ENCODE results near the gene CSTF1.
A peak's percentile ranks its signal among the peaks of the same experiment; 100 is the strongest.
"Not testable (repeated sequence)": the region's sequence is repeated elsewhere in the genome, so short reads cannot be mapped to it uniquely, and the experiment has no call there.

Gene CSTF1

GRCh38 chr20:56409521-56409920 is 17.1 kb downstream of the CSTF1 start:
- Mint-ChIP-seq H3K4me1 (ENCODE audit: low read depth) (peaks cover 51% of the 10 kb centered on the region), H3K27ac (peak overlapping the region; percentile 7)
- DNase-seq = no peak

GRCh38 chr20:56409956-56410355 is 17.5 kb downstream of the CSTF1 start:
- DNase-seq = no peak
- H3K9me3 Mint-ChIP-seq = no peaks in the 10 kb centered on the region
- H3K27me3 Mint-ChIP-seq = no peaks in the 10 kb centered on the region
- H3K36me3 Mint-ChIP-seq (ENCODE audit: low read depth) = peaks cover 79% of the 10 kb centered on the region
- H3K4me1 Mint-ChIP-seq (ENCODE audit: low read depth) = peaks cover 54% of the 10 kb centered on the region
- H3K27ac Mint-ChIP-seq = peak overlapping the region; percentile 65
- H3K4me3 Mint-ChIP-seq = no peak overlapping the region

More at GRCh38 chr20:56409521-56409920, 17.1 kb downstream of the CSTF1 start:
- Mint-ChIP-seq H3K9me3 (no peaks in the 10 kb centered on the region), H3K36me3 (ENCODE audit: low read depth) (peaks cover 80% of the 10 kb centered on the region), H3K4me3 (no peak overlapping the region), H3K27me3 (no peaks in the 10 kb centered on the region)

- H3K9me3 Mint-ChIP-seq, DNase-seq, H3K27me3 Mint-ChIP-seq: not testable (repeated sequence)
- Mint-ChIP-seq H3K4me3 (peak overlapping the region; percentile 77), H3K36me3 (ENCODE audit: low read depth) (peaks cover 71% of the 10 kb centered on the region), H3K27ac (peak overlapping the region; percentile 92), H3K4me1 (ENCODE audit: low read depth) (peaks cover 57% of the 10 kb centered on the region)
Measured at GRCh38 chr20:56411287-56411686, 18.8 kb downstream of the CSTF1 start.

GRCh38 chr20:56411759-56412472 is 19.5 kb downstream of the CSTF1 start, which contains the start of gene CASS4:
CASS4 (plus strand) TSS chr20:56412260; CDS start chr20:56412459, 199 bp downstream.
- H3K4me1 Mint-ChIP-seq (ENCODE audit: low read depth) = peaks cover 64% of the 10 kb centered on the region
- DNase-seq = peak; percentile 54
- no peaks in the 10 kb centered on the region for H3K27me3 Mint-ChIP-seq

GRCh38 chr20:56412473-56412790 is 20.0 kb downstream of the CSTF1 start:
- Mint-ChIP-seq H3K27ac (peak overlapping the region; percentile 92), H3K9me3 (no peaks in the 10 kb centered on the region), H3K36me3 (ENCODE audit: low read depth) (peaks cover 66% of the 10 kb centered on the region), H3K27me3 (no peaks in the 10 kb centered on the region), H3K4me1 (ENCODE audit: low read depth) (peaks cover 69% of the 10 kb centered on the region), H3K4me3 (peak overlapping the region; percentile 77)
- DNase-seq = no peak

More at GRCh38 chr20:56411759-56412472, 19.5 kb downstream of the CSTF1 start, which contains the start of gene CASS4:
- H3K4me3 Mint-ChIP-seq = peak within 1 kb of the TSS; percentile 77
- H3K9me3 Mint-ChIP-seq = no peaks in the 10 kb centered on the region
- peak within 1 kb of the TSS; percentile 92 for H3K27ac Mint-ChIP-seq
- peaks cover 68% of the 10 kb centered on the region for H3K36me3 Mint-ChIP-seq (ENCODE audit: low read depth)

DNA sequence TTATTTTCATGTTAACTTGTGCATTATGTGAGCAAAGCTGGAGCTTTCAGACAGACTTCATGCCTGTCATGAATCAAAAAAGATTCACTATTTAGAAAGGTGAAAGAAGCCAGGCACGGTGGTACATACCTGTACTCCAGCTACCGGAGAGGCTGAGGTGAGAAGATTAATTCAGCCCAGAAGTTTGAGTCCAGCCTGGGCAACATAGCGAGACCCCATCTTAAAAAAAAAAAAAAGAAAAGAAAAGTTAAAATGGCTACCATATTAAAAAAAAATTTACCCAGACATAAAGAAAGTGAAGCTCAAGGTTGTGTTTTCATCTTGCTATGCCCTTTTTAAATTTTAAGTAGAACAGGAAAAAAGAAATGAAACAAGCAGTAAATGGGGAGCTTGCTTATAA is 20.5 kb downstream of the CSTF1 start:
- peak overlapping the region; percentile 77 for H3K4me3 Mint-ChIP-seq
- peak overlapping the region; percentile 92 for H3K27ac Mint-ChIP-seq
- no peaks in the 10 kb centered on the region for H3K27me3 Mint-ChIP-seq
- H3K4me1 Mint-ChIP-seq (ENCODE audit: low read depth) = peaks cover 74% of the 10 kb centered on the region
- no peaks in the 10 kb centered on the region for H3K9me3 Mint-ChIP-seq
- peaks cover 61% of the 10 kb centered on the region for H3K36me3 Mint-ChIP-seq (ENCODE audit: low read depth)
- DNase-seq = no peak

DNA sequence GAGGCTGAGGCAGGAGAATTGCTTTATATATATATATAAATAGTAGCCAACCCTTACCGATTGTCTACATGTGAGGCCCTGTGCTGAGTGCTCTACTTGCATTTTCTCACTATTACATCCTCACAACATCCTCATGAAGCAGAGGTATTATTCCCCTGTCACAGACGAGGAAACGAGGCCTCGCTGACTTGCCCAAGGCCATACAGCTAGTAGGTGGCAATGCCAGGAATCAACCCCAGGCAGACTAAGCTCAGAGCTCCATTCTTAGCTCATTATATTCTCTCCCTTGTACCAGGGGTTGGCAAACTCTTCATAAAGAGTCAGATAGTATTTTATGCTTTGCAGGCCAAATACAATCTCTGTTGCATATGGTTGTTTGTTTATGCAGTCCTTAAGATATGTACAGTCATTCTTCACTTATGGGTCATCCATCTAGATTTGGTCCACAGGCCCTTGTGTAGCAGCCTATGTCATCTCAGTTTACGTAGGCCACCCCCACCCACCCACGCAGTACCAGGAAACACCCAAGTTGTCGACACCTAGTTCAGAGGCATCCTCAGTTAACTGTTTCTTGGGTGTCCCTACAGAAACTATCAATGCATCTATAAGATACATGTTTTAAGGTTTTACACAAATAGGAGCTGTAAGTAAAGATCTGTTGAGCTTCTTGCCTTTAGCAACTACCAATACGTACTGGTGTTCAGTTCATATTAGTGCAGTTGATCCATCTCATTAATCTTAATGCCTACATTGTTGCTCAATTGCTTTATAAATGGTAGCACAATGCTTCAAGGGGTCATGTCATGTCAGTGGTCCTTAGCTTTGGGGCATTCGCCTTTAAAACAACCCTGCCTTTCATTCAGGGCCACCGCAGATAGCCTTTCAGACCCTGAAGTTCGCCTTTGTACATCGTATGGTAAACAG is 22.7 kb downstream of the CSTF1 start:
- peaks cover 45% of the 10 kb centered on the region for H3K36me3 Mint-ChIP-seq (ENCODE audit: low read depth)
- H3K27me3 Mint-ChIP-seq = no peaks in the 10 kb centered on the region
- peak overlapping the region; percentile 88 for H3K27ac Mint-ChIP-seq
- no peaks in the 10 kb centered on the region for H3K9me3 Mint-ChIP-seq
- DNase-seq = peak; percentile 68
- peaks cover 83% of the 10 kb centered on the region for H3K4me1 Mint-ChIP-seq (ENCODE audit: low read depth)
- peak overlapping the region; percentile 55 for H3K4me3 Mint-ChIP-seq

DNA sequence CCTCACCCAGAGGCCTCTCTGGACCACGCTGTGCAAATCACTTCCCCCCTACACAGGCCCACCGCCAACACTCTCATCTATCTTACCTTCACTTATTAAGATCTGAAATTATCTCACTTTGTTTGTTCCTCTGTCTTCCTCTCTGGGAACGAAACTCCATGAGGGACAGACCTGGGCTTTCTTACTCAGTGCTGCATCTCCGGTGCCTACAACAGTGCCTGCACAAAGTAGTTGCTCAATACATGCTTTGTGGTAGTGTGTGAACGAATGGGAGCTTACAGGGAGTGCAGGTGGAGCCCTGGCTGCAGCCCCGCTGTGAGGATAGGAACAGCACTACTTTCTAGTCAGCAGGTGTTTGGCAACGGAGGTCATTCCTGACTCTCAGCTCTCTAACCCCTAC is 25.0 kb downstream of the CSTF1 start:
- H3K9me3 Mint-ChIP-seq = no peaks in the 10 kb centered on the region
- H3K27me3 Mint-ChIP-seq = no peaks in the 10 kb centered on the region
- peaks cover 89% of the 10 kb centered on the region for H3K4me1 Mint-ChIP-seq (ENCODE audit: low read depth)
- peaks cover 36% of the 10 kb centered on the region for H3K36me3 Mint-ChIP-seq (ENCODE audit: low read depth)
- H3K27ac Mint-ChIP-seq = peak overlapping the region; percentile 95
- DNase-seq = no peak
- no peak overlapping the region for H3K4me3 Mint-ChIP-seq

GRCh38 chr20:56417911-56418310 is 25.5 kb downstream of the CSTF1 start:
- DNase-seq = no peak
- Mint-ChIP-seq H3K27me3 (no peaks in the 10 kb centered on the region), H3K9me3 (no peaks in the 10 kb centered on the region), H3K27ac (peak overlapping the region; percentile 95), H3K36me3 (ENCODE audit: low read depth) (peaks cover 31% of the 10 kb centered on the region), H3K4me3 (peak overlapping the region; percentile 67), H3K4me1 (ENCODE audit: low read depth) (peaks cover 89% of the 10 kb centered on the region)

DNA sequence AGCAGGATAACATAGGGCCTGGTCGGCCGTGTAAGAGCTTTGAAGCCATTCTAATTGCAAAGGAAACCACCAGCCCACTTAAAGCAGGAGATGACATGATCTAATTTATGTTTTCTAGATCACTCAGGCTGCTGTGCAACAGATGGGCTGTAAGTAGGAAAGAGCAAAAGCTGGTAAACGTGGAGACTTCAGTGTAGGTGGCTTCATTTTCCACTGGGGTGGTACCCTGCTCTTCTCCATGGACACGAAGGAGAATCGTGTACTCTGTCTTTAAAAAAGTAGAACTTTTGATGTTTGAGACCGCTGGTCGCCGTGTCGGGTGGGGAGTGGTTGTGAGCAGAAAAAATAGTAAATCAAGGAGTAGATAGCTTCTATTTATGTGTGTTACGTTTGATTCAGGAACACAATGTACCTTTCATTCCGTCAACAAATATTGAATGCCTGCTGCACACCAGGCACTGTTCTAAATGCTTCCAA is 26.0 kb downstream of the CSTF1 start:
- DNase-seq = no peak
- Mint-ChIP-seq H3K27ac (peak overlapping the region; percentile 95), H3K4me3 (peak overlapping the region; percentile 67), H3K27me3 (no peaks in the 10 kb centered on the region), H3K4me1 (ENCODE audit: low read depth) (peaks cover 87% of the 10 kb centered on the region), H3K9me3 (no peaks in the 10 kb centered on the region), H3K36me3 (ENCODE audit: low read depth) (peaks cover 26% of the 10 kb centered on the region)

GRCh38 chr20:56420028-56420427 is 27.6 kb downstream of the CSTF1 start:
- Mint-ChIP-seq H3K27ac (peak overlapping the region; percentile 63), H3K4me3 (no peak overlapping the region), H3K9me3 (no peaks in the 10 kb centered on the region), H3K27me3 (no peaks in the 10 kb centered on the region), H3K36me3 (ENCODE audit: low read depth) (peaks cover 18% of the 10 kb centered on the region), H3K4me1 (ENCODE audit: low read depth) (peaks cover 84% of the 10 kb centered on the region)
- DNase-seq = no peak

- H3K9me3 Mint-ChIP-seq = no peaks in the 10 kb centered on the region
- H3K4me1 Mint-ChIP-seq (ENCODE audit: low read depth) = peaks cover 82% of the 10 kb centered on the region
- DNase-seq = no peak
- H3K27me3 Mint-ChIP-seq = no peaks in the 10 kb centered on the region
- H3K27ac Mint-ChIP-seq = peak overlapping the region; percentile 74
- H3K4me3 Mint-ChIP-seq = no peak overlapping the region
- peaks cover 13% of the 10 kb centered on the region for H3K36me3 Mint-ChIP-seq (ENCODE audit: low read depth)
Measured at GRCh38 chr20:56420940-56421688, 28.7 kb downstream of the CSTF1 start.

DNA sequence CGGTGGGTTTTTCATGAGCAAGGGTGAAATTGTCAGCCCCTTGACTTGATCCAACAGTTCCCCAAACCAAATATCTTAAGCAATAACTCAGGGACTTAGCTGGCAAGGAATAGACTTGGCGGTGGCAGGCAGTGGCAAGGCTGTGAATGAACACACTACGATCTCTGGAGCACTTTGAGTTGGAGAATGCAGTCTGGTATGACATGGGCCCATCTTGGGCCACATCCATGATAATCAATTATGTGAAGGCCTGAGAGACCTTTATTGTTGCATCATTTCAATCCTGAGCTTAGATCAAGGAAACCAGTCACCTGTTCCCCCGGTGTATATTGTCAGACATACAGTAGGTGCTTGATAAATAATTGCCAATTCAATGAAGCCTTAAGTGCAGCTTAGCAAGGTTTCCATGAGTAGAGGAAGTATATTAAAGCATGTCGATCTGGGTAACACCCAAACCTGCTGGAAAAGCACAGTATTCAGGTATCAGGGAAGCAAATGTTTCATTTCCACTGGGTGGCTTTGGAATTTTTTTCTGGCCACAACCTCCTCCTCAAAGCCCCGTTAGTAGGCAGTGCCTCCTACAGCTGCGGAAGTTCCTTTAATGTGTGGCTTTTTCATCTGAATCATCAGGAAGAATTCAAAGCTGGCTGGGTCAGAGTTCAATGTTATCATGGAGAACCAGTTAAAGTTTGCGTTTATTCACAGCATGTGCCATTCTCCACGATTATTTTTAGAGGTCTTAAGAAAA is 29.8 kb downstream of the CSTF1 start:
- peak overlapping the region; percentile 38 for H3K4me3 Mint-ChIP-seq
- no peak for DNase-seq
- H3K36me3 Mint-ChIP-seq (ENCODE audit: low read depth) = peaks cover 9% of the 10 kb centered on the region
- peak overlapping the region; percentile 89 for H3K27ac Mint-ChIP-seq
- H3K27me3 Mint-ChIP-seq = no peaks in the 10 kb centered on the region
- no peaks in the 10 kb centered on the region for H3K9me3 Mint-ChIP-seq
- H3K4me1 Mint-ChIP-seq (ENCODE audit: low read depth) = peaks cover 76% of the 10 kb centered on the region

DNA sequence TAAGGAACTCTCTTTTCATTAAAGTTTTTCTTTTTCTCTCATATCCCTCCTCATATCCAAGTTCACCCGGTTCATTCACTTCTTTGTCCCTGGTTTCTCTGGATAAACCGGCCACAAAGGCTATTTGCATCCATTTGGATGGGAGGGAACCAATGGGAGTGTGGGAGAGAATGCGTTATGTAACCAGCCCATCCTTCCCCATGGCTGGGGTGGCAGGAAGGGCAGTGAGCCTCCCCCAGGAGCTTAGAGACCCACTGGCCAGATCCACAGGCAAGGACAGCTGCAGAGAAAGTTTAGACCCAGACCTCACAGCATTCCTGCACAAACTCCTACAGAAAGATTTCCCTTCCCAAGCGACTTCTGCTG is 30.4 kb downstream of the CSTF1 start:
- H3K4me1 Mint-ChIP-seq (ENCODE audit: low read depth) = peaks cover 76% of the 10 kb centered on the region
- H3K9me3 Mint-ChIP-seq = no peaks in the 10 kb centered on the region
- peak overlapping the region; percentile 89 for H3K27ac Mint-ChIP-seq
- peaks cover 7% of the 10 kb centered on the region for H3K36me3 Mint-ChIP-seq (ENCODE audit: low read depth)
- H3K27me3 Mint-ChIP-seq = no peaks in the 10 kb centered on the region
- H3K4me3 Mint-ChIP-seq = peak overlapping the region; percentile 38
- DNase-seq = peak; percentile 22
